Measurements from ENCODE around the gene MOV10L1. TPM values are rescaled to one million over a fixed set of nuclear protein-coding genes. Genes with fewer than 3 reads are reported as not detected.

The MOV10L1 gene
- total RNA-seq, 6 experiments from 2014 or later = 0.21 to 0.31 (median 0.24) TPM; not detected in 2

- 100% methylated on average over 2 of the region's 12 CpGs for WGBS (ENCODE audit: insufficient coverage, low coverage, low lambda C conversion rate, missing lambda C conversion rate)
- H3K27me3 ChIP-seq = no peaks in the 10 kb centered on the region
- H3K4me3 ChIP-seq = no peak overlapping the region
- no peak overlapping the region for H3K27ac ChIP-seq
- DNase-seq (no peak), ATAC-seq (no peak)
- H3K4me1 ChIP-seq = no peaks in the 10 kb centered on the region
- H3K36me3 ChIP-seq = no peaks in the 10 kb centered on the region
- TF ChIP-seq CTCF (IDR thresholded peaks at IDR 0.05) = no peak
- no peak for TF ChIP-seq POLR2A (IDR thresholded peaks at IDR 0.05)
- H3K9me3 ChIP-seq = no peaks in the 10 kb centered on the region
- intact Hi-C loops (cut with DNase I) = no loop called here
Observed at GRCh38 chr22:50088096-50088495, 1.7 kb upstream of the MOV10L1 start.

- no peaks in the 10 kb centered on the region for H3K27me3 ChIP-seq
- no peak overlapping the region for H3K4me3 ChIP-seq
- no peaks in the 10 kb centered on the region for H3K4me1 ChIP-seq
- H3K27ac ChIP-seq = no peak overlapping the region
- no peak for DNase-seq
- intact Hi-C loops (cut with DNase I) = no loop called here
- TF ChIP-seq POLR2A (IDR thresholded peaks at IDR 0.05) (no peak), CTCF (IDR thresholded peaks at IDR 0.05) (no peak)
- no peak for ATAC-seq
- no peaks in the 10 kb centered on the region for H3K9me3 ChIP-seq
- no peaks in the 10 kb centered on the region for H3K36me3 ChIP-seq
- WGBS (ENCODE audit: insufficient coverage, low coverage, low lambda C conversion rate, missing lambda C conversion rate) = 73% methylated on average over 8 of the region's 11 CpGs
Observed at GRCh38 chr22:50089231-50089630, 575 bp upstream of the MOV10L1 start.

- no peaks in the 10 kb centered on the region for H3K4me1 ChIP-seq
- H3K36me3 ChIP-seq = no peaks in the 10 kb centered on the region
- TF ChIP-seq POLR2A (IDR thresholded peaks at IDR 0.05) (no peak), CTCF (IDR thresholded peaks at IDR 0.05) (no peak)
- WGBS (ENCODE audit: insufficient coverage, low coverage, low lambda C conversion rate, missing lambda C conversion rate) = 91% methylated on average over 11 of the region's 22 CpGs
- intact Hi-C loops (cut with DNase I) = no loop called here
- H3K4me3 ChIP-seq = no peak overlapping the region
- H3K27me3 ChIP-seq = no peaks in the 10 kb centered on the region
- H3K9me3 ChIP-seq = no peaks in the 10 kb centered on the region
- H3K27ac ChIP-seq = no peak overlapping the region
- ATAC-seq (no peak), DNase-seq (no peak)
Observed at GRCh38 chr22:50090412-50090714, 557 bp downstream of the MOV10L1 start.

- Histone ChIP-seq H3K4me1 (no peaks in the 10 kb centered on the region), H3K27me3 (no peaks in the 10 kb centered on the region), H3K4me3 (no peak overlapping the region), H3K9me3 (no peaks in the 10 kb centered on the region), H3K27ac (no peak overlapping the region), H3K36me3 (no peaks in the 10 kb centered on the region)
- intact Hi-C loops (cut with DNase I) = no loop called here
- WGBS (ENCODE audit: insufficient coverage, low coverage, low lambda C conversion rate, missing lambda C conversion rate) = 83% methylated on average over 8 of the region's 29 CpGs
- ATAC-seq = no peak
- DNase-seq = no peak
- TF ChIP-seq CTCF (IDR thresholded peaks at IDR 0.05) = no peak
Observed at GRCh38 chr22:50091092-50091768, 1.4 kb downstream of the MOV10L1 start.

- H3K4me3 ChIP-seq = no peak overlapping the region
- DNase-seq = no peak
- 57% methylated on average over 5 of the region's 5 CpGs for WGBS (ENCODE audit: insufficient coverage, low coverage, low lambda C conversion rate, missing lambda C conversion rate)
- no peaks in the 10 kb centered on the region for H3K27me3 ChIP-seq
- H3K4me1 ChIP-seq = no peaks in the 10 kb centered on the region
- TF ChIP-seq POLR2A (IDR thresholded peaks at IDR 0.05) = no peak
- no peak for TF ChIP-seq CTCF (IDR thresholded peaks at IDR 0.05)
- no peaks in the 10 kb centered on the region for H3K9me3 ChIP-seq
- H3K36me3 ChIP-seq = no peaks in the 10 kb centered on the region
- no peak overlapping the region for H3K27ac ChIP-seq
- intact Hi-C loops (cut with DNase I) = no loop called here
- ATAC-seq = no peak
Observed at GRCh38 chr22:50092342-50092741, 2.5 kb downstream of the MOV10L1 start.
